Ramos (cell line): ENCODE results near the gene STAM2.
"Not testable (repeated sequence)": the region's sequence is repeated elsewhere in the genome, so short reads cannot be mapped to it uniquely, and the experiment has no call there.

Source experiments
- in situ Hi-C: fragments of 300-500 bp; cut with MboI; formaldehyde crosslinking; loops from one replicate; pipeline ENCODE4 v1.14.3; 2022; ENCODE audit warnings: low sequenced_read_pairs; ENCODE audit not compliant: unreplicated experiment

STAM2 gene

GRCh38 chr2:152174574-152174973 is 989 bp downstream of the STAM2 start:
- in situ Hi-C loops, result no loop called here

- in situ Hi-C loops, result no loop called here
Observed at GRCh38 chr2:152173831-152174230, 1.7 kb downstream of the STAM2 start.

DNA sequence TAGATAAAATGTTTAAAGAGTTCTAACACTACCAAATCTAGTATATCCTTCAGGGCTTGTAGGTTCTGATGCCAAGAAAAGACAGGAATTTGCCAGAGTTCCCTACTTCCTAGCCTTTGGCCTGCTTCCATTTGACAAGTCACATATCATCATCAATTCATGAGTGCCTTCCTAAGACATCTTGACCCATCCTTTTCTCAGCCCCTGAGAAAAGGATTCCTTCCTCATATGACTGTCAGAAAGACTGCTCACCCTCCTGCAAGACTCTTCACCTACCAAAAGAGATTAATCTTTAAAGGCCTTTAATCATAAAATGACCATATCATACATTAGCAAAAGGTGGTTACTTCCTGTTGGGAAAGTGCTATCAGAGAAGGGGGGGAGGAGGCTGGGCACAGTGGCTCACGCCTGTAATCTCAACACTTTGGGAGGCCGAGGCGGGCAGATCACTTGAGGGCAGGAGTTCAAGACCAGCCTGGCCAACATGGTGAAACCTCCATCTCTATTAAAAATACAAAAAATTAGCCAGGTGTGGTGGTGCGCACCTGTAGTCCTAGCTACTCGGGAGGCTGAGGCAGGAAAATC is 3.3 kb downstream of the STAM2 start:
- in situ Hi-C loops, result not testable (repeated sequence)

DNA sequence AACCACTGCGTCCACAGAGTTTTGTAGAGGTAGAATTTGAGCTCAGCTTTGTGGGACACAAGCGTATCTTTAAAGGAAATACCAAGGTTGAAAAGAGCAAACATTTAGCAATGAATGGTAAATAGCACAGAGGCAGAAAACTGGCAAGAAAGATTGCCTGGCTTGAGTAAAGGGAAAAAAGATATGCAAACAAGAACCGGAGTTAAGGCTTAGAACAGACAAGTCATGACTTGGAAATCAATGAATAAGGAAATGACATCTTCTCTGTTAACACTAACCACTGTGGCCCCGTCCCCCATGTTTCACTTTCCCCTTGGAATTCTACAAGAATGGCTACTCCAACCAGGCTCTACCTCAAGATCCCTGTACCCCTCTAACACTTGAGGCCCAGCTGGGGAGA is 3.8 kb downstream of the STAM2 start:
- in situ Hi-C loops, result no loop called here

DNA sequence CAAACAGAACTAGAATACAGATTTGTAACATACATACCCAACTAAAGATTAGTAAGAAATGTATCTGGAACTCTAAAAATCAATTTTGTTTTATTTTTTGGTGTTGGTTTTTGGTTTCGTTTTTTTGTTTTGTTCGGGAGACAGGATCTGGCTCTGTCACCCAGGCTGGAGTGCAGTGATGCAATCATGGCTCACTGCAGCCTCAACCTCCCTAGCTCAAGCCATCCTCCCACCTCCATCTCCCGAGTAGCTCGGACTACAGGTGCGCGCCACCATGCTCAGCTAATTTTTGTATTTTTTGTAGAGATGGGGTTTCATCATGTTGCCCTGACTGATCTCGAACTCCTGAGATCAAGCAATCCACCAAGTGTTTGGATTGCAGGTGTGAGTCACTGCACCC is 6.4 kb downstream of the STAM2 start:
- in situ Hi-C loops, result not testable (repeated sequence)

GRCh38 chr2:152167470-152167869 is 8.1 kb downstream of the STAM2 start:
- in situ Hi-C loops, result not testable (repeated sequence)

- in situ Hi-C loops, result no loop called here
Observed at GRCh38 chr2:152167065-152167464, 8.5 kb downstream of the STAM2 start.

DNA sequence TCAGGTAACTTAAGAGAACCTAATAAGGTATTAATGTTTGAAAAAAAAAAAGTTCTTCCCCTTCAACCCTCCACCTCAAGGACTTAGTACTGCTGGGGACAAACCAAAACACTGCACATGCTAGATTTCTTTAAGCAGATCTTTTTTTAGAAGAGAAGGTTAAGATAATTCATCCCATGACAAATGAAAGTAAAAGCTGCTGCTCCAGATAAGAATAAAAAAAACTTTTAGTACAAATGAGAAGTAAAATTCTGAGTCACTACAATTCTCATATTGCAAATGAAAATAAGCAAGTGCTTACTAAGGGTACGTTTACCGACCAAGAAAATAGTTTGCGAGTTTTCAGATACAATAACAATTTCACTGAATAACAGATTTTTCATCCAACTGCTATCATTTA is 8.9 kb downstream of the STAM2 start:
- in situ Hi-C loops, result no loop called here

DNA sequence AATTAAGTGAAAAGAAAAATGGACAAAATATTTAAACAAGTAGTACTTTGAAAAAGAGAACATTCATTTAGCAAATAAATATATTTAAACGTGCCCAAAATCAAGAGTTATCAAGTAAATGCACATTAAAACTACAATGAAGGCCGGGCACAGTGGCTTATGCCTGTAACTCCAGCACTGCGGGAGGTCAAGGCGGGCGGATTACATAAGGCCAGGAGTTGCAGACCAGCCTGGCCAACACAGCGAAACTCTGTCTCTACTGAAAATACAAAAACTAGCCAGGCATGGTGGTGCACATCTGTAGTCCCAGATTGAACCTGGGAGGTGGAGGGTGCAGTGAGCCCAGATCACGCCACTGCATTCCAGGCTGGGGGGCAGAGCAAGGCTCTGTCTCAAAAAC is 9.8 kb downstream of the STAM2 start:
- in situ Hi-C loops, result no loop called here

GRCh38 chr2:152165306-152165705 is 10.3 kb downstream of the STAM2 start:
- in situ Hi-C loops, result no loop called here

GRCh38 chr2:152163669-152164068 is 11.9 kb downstream of the STAM2 start:
- in situ Hi-C loops, result not testable (repeated sequence)

DNA sequence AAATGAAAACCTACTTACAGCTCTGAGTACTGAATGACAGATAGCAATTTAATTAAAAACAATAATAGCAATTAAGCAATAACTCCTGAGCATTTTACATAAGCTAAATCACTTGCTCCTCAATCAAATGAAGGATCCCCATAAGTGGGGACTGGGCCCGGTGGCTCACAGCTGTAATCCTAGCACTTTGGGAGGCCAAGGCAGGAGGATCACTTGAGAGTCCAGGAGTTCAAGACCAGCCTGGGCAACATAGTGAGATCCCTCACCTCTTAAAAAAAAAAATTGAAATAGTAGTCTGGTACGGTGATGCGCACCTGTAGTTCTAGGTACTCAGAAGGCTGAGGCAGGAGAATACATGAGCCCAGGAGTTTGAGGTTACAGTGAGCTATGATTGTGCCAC is 13.4 kb downstream of the STAM2 start:
- in situ Hi-C loops, result no loop called here

DNA sequence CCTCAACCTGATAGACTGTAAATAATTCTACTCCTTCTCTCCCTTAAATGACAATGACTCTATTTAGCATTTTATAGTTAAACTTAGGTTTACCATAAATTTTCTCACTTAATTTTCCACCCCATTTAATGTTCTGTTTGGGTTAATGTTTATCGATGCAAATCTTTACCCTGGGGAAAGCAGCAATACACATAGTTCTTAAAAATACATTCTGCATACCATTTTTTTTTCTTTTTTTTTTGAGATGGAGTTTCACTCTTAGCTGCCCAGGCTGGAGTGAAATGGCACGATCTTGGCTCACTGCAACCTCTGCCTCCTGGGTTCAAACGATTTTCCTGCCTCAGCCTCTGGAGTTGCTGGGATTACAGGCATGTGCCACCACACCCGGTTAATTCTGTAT is 14.0 kb downstream of the STAM2 start:
- in situ Hi-C loops, result no loop called here

DNA sequence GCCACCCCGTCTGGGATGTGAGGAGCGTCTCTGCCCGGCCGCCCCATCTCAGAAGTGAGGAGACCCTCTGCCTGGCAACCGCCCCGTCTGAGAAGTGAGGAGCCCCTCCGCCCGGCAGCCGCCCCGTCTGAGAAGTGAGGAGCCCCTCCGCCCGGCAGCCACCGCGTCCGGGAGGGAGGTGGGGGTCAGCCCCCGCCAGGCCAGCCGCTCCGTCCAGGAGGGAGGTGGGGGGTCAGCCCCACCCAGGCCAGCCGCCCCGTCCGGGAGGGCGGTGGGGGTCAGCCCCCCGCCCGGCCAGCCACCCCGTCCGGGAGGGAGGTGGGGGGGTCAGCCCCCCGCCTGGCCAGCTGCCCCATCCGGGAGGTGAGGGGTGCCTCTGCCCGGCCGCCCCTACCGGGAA is 15.2 kb downstream of the STAM2 start:
- in situ Hi-C loops, result not testable (repeated sequence)

DNA sequence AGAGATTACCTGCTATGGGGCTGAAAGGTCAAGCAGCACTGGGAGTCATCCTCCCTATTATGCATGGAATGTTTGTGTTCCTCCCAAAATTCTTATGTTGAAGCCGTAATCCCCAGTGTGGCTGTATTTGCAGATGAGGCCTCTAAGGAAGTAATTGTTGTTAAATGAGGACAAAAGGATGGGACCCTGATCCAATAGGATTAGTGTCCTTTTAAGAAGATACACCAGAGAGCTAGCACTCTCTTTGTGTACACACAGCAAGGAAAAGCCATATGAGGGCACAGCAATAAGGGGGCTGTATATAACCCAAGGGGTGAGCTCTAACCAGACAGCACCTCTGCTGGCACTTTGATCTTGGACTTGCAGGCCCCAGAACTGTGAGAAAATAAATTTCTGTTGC is 18.3 kb downstream of the STAM2 start:
- in situ Hi-C loops, result no loop called here

DNA sequence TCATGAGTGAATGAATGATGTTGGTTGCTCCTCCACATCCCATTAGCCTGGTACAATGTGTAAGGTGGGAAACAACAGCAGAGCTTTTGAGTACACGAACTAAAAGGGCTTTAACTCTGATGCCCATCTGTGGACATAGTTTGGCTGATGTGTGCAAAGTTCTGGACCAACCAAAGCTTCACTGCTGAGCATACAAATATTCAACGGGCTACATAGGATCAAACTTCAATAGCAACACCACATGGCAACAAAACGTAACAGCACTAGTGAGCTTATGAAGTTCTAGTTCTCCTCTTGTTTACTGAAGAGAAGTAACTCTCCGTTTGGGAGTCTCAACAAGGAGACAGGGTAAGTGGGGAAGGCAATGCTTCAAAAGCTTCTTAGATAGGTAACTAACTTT is 20.4 kb downstream of the STAM2 start:
- in situ Hi-C loops, result no loop called here

GRCh38 chr2:152154462-152154861 is 21.1 kb downstream of the STAM2 start:
- in situ Hi-C loops, result no loop called here

DNA sequence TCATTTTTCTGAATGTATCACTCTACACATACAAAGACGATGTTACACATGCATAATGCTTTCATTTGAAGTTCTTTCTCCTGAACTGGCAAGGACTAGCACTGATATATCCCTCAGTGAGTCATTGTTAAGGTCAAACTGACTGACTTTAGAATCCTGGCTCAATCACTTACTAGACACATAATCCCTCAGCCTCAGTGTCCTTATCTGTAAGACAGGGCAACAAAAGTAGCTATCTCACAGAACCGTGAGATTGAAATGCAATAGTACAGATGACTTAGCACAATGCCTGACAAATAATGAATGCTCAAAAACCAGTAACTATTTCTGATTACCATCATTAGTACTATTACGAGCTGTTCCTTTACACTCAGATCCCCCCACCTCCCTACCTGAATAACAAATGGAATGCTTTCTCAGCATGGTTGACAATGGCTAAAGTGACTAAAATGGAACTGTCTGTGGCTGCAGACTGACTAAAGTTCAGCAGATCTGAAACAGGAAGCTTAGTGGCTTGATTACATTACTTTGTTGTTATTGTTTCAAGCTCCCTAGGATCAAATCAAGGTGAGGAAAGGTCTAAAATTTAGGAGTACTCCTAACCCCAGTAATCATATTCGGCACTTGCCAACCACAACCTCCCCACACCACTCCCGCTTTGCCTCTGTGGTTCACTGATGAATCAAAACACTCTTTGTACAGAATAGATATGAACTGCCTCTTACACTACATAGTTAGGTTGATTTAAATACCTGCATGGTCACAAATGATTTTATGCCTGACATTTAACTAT is 40.9 kb downstream of the STAM2 start:
- in situ Hi-C loops, result no loop called here

GRCh38 chr2:152132306-152132705 is 43.3 kb downstream of the STAM2 start:
- in situ Hi-C loops, result no loop called here

DNA sequence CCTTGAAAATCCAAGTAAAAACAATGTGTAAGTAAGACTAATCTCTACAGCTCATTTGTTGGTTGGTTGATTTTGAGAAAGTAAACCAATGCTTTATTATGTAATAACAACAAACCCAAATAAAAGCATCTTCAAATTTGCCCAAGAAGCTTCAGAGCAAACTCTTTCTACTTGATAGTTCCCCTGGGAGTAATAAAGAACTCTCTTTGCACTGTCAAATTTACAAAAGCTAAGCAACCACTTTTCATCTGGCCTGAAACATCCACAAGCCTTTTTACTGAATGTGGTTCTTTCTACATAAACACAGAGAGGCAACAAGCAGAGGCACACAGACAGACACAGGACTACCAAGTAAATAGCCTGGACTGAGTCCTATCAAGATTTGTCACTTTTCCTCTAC is 47.9 kb downstream of the STAM2 start:
- in situ Hi-C loops, result no loop called here

DNA sequence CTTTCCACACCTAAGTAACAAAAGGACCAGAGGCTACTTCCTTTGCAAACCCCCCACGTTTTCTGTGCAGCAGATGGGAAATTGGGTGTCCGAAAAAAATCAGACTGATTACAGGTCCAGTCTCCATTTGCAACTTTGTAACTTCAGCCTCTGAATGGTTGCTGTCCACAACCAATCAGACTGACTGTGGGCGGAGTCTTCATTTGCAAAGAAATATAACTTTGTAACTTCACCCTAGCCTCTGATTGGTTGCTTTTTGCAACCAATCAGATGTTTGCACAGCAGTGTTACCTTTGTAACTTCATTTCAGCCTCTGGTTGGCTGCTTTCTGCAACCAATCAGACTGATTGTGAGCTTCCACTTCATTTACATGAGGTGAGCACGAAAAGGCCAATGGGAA is 48.9 kb downstream of the STAM2 start:
- in situ Hi-C loops, result no loop called here

DNA sequence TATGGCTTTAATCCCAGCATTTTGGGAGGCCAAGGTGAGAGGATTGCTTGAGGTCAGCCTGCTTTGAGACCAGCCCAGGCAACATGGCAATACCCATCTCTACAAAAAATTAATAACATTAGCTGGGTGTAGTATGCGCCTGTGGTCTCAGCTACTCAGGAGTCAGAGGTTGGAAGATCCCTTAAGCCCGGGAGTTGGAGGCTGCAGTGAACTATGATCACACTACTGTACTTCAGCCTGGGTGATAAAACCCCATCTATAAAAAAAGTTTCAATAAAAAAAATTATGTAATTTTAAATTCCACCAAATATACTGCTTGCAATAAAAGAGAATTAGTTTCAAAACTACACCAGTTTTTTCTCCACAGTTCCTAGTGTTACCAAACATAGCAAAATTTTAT is 53.4 kb downstream of the STAM2 start:
- in situ Hi-C loops, result no loop called here
